Globus pallidus (tissue), 1 donor: ENCODE data around the gene ZNF837.
"Not testable (repeated sequence)": the region's sequence is repeated elsewhere in the genome, so short reads cannot be mapped to it uniquely, and the experiment has no call there.

Experiments used
- DNase-seq: peaks from one replicate; pipeline ENCODE4 v3.0.0-alpha.2; 2015; ENCODE audit warnings: low spot score

The ZNF837 gene

GRCh38 chr19:58351558-58351878 is 29.3 kb downstream of the ZNF837 start:
- DNase-seq = no peak

- no peak for DNase-seq
These were observed 29.8 kb downstream of the ZNF837 start for GRCh38 chr19:58350871-58351557.

- DNase-seq = no peak
These were observed 30.6 kb downstream of the ZNF837 start for GRCh38 chr19:58350001-58350861.

- DNase-seq = no peak
These were observed 31.2 kb downstream of the ZNF837 start for GRCh38 chr19:58349590-58349989.

GRCh38 chr19:58348080-58348479 is 32.8 kb downstream of the ZNF837 start:
- DNase-seq = not testable (repeated sequence)

GRCh38 chr19:58346961-58347929 is 33.6 kb downstream of the ZNF837 start:
- peak; percentile 80 for DNase-seq

- DNase-seq = no peak
These were observed 35.3 kb downstream of the ZNF837 start for GRCh38 chr19:58345558-58345957.

GRCh38 chr19:58338825-58339558 is 41.8 kb downstream of the ZNF837 start:
- DNase-seq = no peak

- no peak for DNase-seq
These were observed 42.5 kb downstream of the ZNF837 start for GRCh38 chr19:58338336-58338735.

- DNase-seq = no peak
These were observed 44.0 kb downstream of the ZNF837 start for GRCh38 chr19:58336820-58337219.

GRCh38 chr19:58336216-58336615 is 44.6 kb downstream of the ZNF837 start:
- no peak for DNase-seq

- DNase-seq = no peak
These were observed 45.2 kb downstream of the ZNF837 start for GRCh38 chr19:58335630-58336029.

GRCh38 chr19:58334691-58335249 is 46.1 kb downstream of the ZNF837 start:
- DNase-seq = no peak

GRCh38 chr19:58332697-58333096 is 48.1 kb downstream of the ZNF837 start:
- no peak for DNase-seq

- DNase-seq = peak; percentile 95
These were observed 50.4 kb downstream of the ZNF837 start for GRCh38 chr19:58330458-58330857.

- no peak for DNase-seq
These were observed 51.8 kb downstream of the ZNF837 start for GRCh38 chr19:58328999-58329398.

- DNase-seq = peak; percentile 97
These were observed 53.7 kb downstream of the ZNF837 start, which contains the start of gene ZSCAN22 for GRCh38 chr19:58326914-58327726. ZSCAN22 (plus strand) TSS chr19:58326994; CDS start chr19:58334803, 7,809 bp downstream.

GRCh38 chr19:58326501-58326913 is 54.3 kb downstream of the ZNF837 start:
- no peak for DNase-seq

- no peak for DNase-seq
These were observed 55.4 kb downstream of the ZNF837 start for GRCh38 chr19:58325311-58326022.

- no peak for DNase-seq
These were observed 61.6 kb downstream of the ZNF837 start for GRCh38 chr19:58319241-58319640.
